Measurements from ENCODE around the gene TIMM44. TPM values are rescaled to one million over a fixed set of nuclear protein-coding genes. Genes with fewer than 3 reads are reported as not detected.

The TIMM44 gene
- total RNA-seq, 1 donor from 2014 or later, result 151 TPM

DNA sequence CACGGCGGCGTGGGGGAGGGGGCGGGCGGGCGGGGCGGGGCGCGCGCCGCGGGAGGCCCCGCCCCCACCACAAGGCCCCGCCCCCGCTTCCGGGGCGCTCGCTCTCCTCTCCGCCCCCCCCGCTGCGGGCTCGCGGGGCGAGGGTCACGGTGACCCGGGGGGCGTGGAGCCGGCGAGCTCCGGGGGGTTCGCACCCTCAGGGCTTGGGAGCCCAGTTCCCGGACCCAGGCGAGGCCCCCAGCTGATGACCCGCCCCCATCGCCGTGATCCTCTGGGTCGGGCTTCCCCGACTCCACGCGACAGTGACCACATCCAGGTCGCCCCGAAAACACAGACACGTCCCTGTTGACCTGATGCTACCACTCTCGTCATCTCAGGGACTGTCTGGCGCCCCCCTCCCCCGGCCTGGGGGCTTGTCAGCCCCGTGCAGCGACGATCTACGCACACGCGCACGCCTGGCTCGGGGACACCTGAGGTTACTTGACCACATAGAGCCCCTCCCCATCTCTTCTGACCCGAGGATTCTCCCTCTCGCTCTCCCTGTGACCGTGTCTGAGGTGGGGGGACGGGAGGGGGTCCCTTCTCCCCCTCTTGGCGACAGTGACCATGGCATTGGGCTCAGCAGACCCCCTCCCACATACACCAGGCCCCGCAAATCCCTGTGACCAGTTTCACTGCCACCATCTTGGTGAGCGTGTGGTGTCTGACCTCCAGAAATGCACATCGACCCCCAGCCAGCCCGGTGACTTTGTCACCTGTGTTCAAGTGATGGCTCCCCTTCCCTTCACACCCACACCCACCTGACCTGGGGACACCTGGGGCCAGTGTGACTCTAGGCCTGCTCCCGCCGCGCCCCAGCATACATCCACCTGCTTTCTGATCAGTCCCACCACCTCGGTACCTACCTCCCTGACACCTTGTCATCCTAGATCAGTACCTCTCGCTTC lies 39.1 kb downstream of the TIMM44 start:
- Histone ChIP-seq H3K27ac (peak overlapping the region; percentile 77 to 81), H3K4me3 (peak overlapping the region; percentile 75 to 97), H3K9me3 (no peaks in the 10 kb centered on the region), H3K4me1 (peaks cover 5 to 22% of the 10 kb centered on the region in 2 donors), H3K27me3 (no peaks in the 10 kb centered on the region), H3K36me3 (peaks cover 11 to 18% of the 10 kb centered on the region in 2 donors)
- intact Hi-C loops (cut with DNase I), result no loop called here
- TF ChIP-seq, protein P1, sequence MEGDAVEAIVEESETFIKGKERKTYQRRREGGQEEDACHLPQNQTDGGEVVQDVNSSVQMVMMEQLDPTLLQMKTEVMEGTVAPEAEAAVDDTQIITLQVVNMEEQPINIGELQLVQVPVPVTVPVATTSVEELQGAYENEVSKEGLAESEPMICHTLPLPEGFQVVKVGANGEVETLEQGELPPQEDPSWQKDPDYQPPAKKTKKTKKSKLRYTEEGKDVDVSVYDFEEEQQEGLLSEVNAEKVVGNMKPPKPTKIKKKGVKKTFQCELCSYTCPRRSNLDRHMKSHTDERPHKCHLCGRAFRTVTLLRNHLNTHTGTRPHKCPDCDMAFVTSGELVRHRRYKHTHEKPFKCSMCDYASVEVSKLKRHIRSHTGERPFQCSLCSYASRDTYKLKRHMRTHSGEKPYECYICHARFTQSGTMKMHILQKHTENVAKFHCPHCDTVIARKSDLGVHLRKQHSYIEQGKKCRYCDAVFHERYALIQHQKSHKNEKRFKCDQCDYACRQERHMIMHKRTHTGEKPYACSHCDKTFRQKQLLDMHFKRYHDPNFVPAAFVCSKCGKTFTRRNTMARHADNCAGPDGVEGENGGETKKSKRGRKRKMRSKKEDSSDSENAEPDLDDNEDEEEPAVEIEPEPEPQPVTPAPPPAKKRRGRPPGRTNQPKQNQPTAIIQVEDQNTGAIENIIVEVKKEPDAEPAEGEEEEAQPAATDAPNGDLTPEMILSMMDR (IDR thresholded peaks at IDR 0.05), result no peak
- DNase-seq (ENCODE audit: low spot score in 2 of 2), result no peak

DNA sequence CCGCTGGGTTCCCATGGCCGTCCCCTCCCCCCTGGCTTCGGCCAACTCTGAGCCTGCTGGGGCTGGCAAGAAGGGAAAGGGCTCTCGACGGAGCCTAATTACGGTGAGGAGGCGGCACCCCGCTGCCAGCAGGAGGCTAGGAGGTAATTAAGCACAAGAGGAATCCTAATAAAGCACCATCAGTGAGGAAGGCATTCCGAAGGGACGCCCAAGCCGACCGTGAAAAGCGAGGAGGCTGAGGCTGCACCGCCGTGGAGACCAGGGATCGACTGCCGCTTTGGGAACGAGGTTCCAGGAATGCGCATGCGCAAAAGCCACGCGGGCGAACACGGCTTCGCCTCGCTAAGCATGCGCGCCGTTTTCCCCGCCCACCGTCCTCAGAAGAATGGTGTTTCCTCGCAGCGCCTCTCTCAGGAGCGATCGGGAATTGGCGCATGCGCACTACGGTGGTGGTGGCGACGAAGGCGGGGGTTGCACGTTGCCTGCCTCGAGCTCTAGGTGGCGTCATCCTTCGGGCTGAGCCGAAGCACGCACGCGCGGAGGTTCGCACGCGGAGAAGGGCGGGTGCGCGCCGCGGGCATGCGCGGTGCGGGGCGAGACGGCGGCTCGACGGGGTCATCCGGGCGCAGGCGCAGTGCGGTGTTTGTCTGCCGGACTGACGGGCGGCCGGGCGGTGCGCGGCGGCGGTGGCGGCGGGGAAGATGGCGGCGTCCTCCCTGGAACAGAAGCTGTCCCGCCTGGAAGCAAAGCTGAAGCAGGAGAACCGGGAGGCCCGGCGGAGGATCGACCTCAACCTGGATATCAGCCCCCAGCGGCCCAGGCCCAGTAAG lies 40.0 kb downstream of the TIMM44 start, which contains the start of gene MAP2K7:
Gene MAP2K7, plus strand, starts transcription at position 634 of the 830 bp plus-strand sequence. Its CDS starts 68 bp downstream, at position 702.
- Histone ChIP-seq H3K27me3 (no peaks in the 10 kb centered on the region), H3K9me3 (no peaks in the 10 kb centered on the region), H3K4me3 (peak within 1 kb of the TSS; percentile 75 to 97), H3K4me1 (peaks cover 5 to 22% of the 10 kb centered on the region in 2 donors), H3K36me3 (peaks cover 8 to 11% of the 10 kb centered on the region in 2 donors), H3K27ac (peak within 1 kb of the TSS; percentile 77 to 81)
- peak; percentile 97 to 100 for DNase-seq (ENCODE audit: low spot score in 2 of 2)
- intact Hi-C loops (cut with DNase I), result loop anchor here (1.0 kb wide), 3 partner anchors 17 to 74 kb away; partner anchors contain the start of genes SNAPC2 and TIMM44
- TF ChIP-seq, protein P1 (IDR thresholded peaks at IDR 0.05), result peak in 2 of 3 experiments; percentile 55 to 64

DNA sequence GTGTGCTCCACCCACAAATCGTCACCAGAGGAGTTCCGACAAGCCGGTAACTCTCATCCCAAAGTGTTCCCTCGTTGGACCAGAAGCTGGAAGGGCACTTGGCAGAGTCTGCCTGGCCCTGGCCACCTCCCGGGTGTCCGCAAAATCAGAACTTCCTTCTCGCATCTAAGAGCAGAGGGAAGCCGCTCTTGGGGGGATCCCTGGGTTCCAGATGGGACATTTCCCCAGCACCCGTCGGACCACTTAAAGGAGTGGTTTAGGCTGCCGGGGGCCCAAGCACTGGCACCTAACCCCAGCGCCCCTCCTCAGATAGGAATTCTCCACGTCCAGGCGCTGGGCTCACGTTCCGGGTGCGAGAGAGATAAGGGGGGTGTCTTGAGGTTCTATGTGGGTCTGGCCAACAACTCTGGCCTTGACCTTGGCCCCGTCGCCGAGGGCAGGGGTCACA lies 40.6 kb downstream of the TIMM44 start:
- peak overlapping the region; percentile 62 to 97 for H3K4me3 ChIP-seq
- no peaks in the 10 kb centered on the region for H3K27me3 ChIP-seq
- H3K36me3 ChIP-seq, result peaks cover 8 to 11% of the 10 kb centered on the region in 2 donors
- no peaks in the 10 kb centered on the region for H3K9me3 ChIP-seq
- DNase-seq (ENCODE audit: low spot score in 2 of 2), result no peak
- H3K4me1 ChIP-seq, result peaks cover 5 to 22% of the 10 kb centered on the region in 2 donors
- TF ChIP-seq, protein P1 (IDR thresholded peaks at IDR 0.05), result no peak
- peak overlapping the region; percentile 68 for H3K27ac ChIP-seq
- intact Hi-C loops (cut with DNase I), result loop anchor here (1.0 kb wide), 3 partner anchors 17 to 74 kb away; partner anchors contain the start of genes SNAPC2 and TIMM44

DNA sequence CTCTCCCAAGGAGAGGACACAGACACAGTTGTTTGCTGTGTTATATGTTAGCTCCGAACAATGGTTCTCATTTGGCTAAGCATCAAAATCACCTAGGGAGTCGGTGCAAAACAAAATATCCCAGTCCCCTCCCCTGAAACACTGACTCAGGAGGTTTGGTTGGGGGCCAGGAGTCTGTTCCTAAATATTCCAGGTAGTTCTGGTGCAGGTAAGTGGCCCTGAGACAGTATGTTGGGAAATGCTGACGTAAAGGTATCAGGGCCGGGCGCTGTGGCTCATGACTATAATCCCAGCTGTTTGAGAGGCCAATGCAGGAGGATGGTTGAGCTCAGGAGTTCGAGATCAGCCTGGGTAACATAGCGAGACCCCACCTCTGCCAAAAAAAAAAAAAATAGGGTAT lies 42.1 kb downstream of the TIMM44 start:
- no peaks in the 10 kb centered on the region for H3K9me3 ChIP-seq
- H3K36me3 ChIP-seq, result peaks cover 8% of the 10 kb centered on the region in 2 donors
- TF ChIP-seq, protein P1 (IDR thresholded peaks at IDR 0.05), result no peak
- no peak for DNase-seq (ENCODE audit: low spot score in 2 of 2)
- H3K4me3 ChIP-seq, result no peak overlapping the region
- no peak overlapping the region for H3K27ac ChIP-seq
- intact Hi-C loops (cut with DNase I), result no loop called here
- H3K27me3 ChIP-seq, result no peaks in the 10 kb centered on the region
- H3K4me1 ChIP-seq, result peaks cover 5 to 20% of the 10 kb centered on the region in 2 donors

DNA sequence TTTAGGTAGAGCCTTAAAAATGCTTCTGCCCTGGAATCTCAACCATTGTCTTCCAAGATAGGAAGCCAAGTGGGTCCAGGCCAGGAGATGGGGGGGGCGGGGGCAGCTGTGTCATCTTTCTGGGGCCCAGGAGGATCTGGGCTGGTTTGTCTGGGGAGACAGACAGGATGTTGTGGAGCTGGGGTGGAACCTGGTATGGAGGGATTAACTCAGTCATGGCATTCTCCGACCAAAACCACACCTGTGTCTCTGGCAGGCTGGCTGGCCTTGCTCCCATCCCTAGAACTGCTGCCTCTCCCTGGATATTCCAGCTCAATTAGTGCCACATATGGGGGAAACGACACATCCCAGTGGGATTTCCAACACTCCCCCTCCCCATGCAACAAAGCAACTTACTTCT lies 42.5 kb downstream of the TIMM44 start:
- Histone ChIP-seq H3K27ac (no peak overlapping the region), H3K27me3 (no peaks in the 10 kb centered on the region), H3K4me1 (peaks cover 5 to 20% of the 10 kb centered on the region in 2 donors), H3K4me3 (no peak overlapping the region), H3K9me3 (no peaks in the 10 kb centered on the region), H3K36me3 (peaks cover 4 to 6% of the 10 kb centered on the region in 2 donors)
- TF ChIP-seq, protein P1 (IDR thresholded peaks at IDR 0.05), result no peak
- intact Hi-C loops (cut with DNase I), result no loop called here
- no peak for DNase-seq (ENCODE audit: low spot score in 2 of 2)
